Measurements from ENCODE around the gene SMG6. TPM values are rescaled to one million over a fixed set of nuclear protein-coding genes. Genes with fewer than 3 reads are reported as not detected.

SMG6 gene
- total and polyA plus RNA-seq, 2 of the 8 experiments (the other 6 are each of a cell fraction or from before 2014, with no cell fraction given), result 18.5 to 25.2 TPM

DNA sequence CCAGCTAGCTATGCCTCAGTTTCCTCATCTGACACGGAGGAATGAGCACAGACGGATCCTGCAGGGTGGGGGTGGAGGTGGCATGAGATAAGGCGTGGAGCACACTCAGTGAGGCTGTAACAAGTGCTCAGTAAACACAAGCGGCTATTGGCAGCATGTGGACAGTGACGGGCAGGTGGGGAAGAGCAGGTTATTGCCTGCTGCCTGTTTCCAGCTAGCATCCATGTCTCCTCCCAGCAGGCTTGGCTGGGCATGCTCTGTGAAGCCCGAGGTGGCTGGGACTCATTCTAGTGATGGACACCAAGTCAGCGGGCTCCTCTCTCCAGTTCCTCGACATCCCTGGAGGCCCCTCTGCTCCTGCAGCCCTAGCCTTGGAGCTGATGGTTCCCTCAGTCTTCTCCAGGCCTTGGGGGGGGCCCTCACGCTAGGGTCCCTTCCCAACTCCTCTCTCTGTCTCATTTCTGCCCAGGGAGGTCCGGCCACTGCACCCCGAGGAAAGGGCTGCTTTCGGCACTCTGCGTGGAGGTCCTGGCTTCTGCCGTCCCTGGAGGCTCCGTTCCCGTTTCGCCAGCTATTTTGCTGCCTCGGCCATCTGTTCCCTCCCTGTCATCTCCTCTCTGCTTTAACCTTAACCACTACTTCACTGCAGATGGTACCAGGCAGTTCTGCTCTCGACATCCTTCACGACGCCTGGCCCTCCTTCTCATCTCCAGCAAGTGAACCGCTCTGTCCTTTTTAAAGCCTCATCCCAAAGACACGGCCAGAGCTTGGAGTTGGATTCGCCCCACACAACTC lies 284.7 kb downstream of the SMG6 start:
- no peaks in the 10 kb centered on the region for H3K79me2 ChIP-seq (ENCODE audit: control insufficient read depth in 1 of 2, insufficient read depth in 2 of 2, low read length in 2 of 2)
- no peak overlapping the region for H2AFZ ChIP-seq (ENCODE audit: low read length)
- CTCF ChIA-PET (ENCODE audit: partially characterized antibody), result interaction anchor here (1.0 to 1.9 kb wide), 7 partner anchors 10 to 154 kb away, joined by 3 to 6 read pairs (median 4); no protein-coding TSS in a partner anchor
- peaks cover 0 to 6% (median 3%) of the 10 kb centered on the region in 4 experiments; a peak in 6 of 7 replicates for H3K4me1 ChIP-seq (replicated peaks in 1 of 4; ENCODE audit: control insufficient read depth in 3 of 4, insufficient read depth in 4 of 4, low read length in 3 of 4)
- H3K27ac ChIP-seq (ENCODE audit: low read depth, low read length), result no peak overlapping the region
- POLR2A ChIA-PET (ENCODE audit: partially characterized antibody), result interaction anchor here (0.6 to 1.0 kb wide), 4 partner anchors 8 to 601 kb away, joined by 3 to 5 read pairs (median 3); no protein-coding TSS in a partner anchor
- no peak overlapping the region for H3K23ac ChIP-seq (ENCODE audit: insufficient read length)
- FAIRE-seq, result no peak
- no peak overlapping the region for H2BK5ac ChIP-seq (ENCODE audit: low read depth, low read length)
- H2AK5ac ChIP-seq (ENCODE audit: low read depth, low read length), result no peak overlapping the region
- peaks cover 14 to 52% (median 45%) of the 10 kb centered on the region in 4 experiments for H3K27me3 ChIP-seq (replicated peaks in 1 of 4; ENCODE audit: control insufficient read depth in 3 of 4, extremely low read depth in 1 of 4, insufficient read depth in 3 of 4, low read length in 3 of 4)
- DNase-seq (ENCODE audit: low read depth in 1 of 2, low spot score in 2 of 2), result no peak
- WGBS, 2 experiments (ENCODE audit: extremely low coverage in 1 of 2, insufficient coverage in 1 of 2, insufficient read length in 1 of 2, insufficient replicate concordance in 2 of 2, low coverage in 1 of 2, low lambda C conversion rate in 2 of 2, missing lambda C conversion rate in 1 of 2), result 85% methylated on average over 23 of the region's 24 CpGs; no CpG with 5 or more reads in 1 of the 2 experiments
- peaks cover under 1% of the 10 kb centered on the region; the same call in 1 of the 2 replicates for H3K23me2 ChIP-seq (ENCODE audit: low read depth, low read length)
- no peaks in the 10 kb centered on the region for H3K36me3 ChIP-seq (ENCODE audit: control insufficient read depth in 2 of 4, insufficient read depth in 4 of 4, low read length in 3 of 4)
- no peak overlapping the region for H3K56ac ChIP-seq (replicated peaks; ENCODE audit: insufficient read length, low read depth, low read length)
- TF ChIP-seq NRF1 (IDR thresholded peaks at IDR 0.05; ENCODE audit: low read depth, low read length) (no peak), CBX5 (IDR thresholded peaks at IDR 0.05; ENCODE audit: low read depth, low read length) (no peak), CEBPB (IDR thresholded peaks at IDR 0.05; ENCODE audit: low read depth, low read length) (no peak), POU5F1 (IDR thresholded peaks at IDR 0.05; ENCODE audit: low read depth, low read length) (no peak), KDM4A (IDR thresholded peaks at IDR 0.05; ENCODE audit: low read depth, low read length, severe bottlenecking) (no peak), CBX8 (IDR thresholded peaks at IDR 0.05; ENCODE audit: borderline replicate concordance, low read depth, low read length) (no peak)
- TF ChIP-seq, protein P1, sequence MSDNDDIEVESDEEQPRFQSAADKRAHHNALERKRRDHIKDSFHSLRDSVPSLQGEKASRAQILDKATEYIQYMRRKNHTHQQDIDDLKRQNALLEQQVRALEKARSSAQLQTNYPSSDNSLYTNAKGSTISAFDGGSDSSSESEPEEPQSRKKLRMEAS (IDR thresholded peaks at IDR 0.05), result no peak
- no peak overlapping the region for H3K4me3 ChIP-seq (ENCODE audit: extremely low read depth in 1 of 4, insufficient read depth in 2 of 4, low read depth in 3 of 4, low read length in 4 of 4)
- H4K5ac ChIP-seq (ENCODE audit: insufficient read length, low read depth, low read length), result no peak overlapping the region
- no peaks in the 10 kb centered on the region for H3K79me1 ChIP-seq (ENCODE audit: low read depth, low read length)
- H3K4me2 ChIP-seq (ENCODE audit: insufficient read depth in 1 of 2, low read depth in 2 of 2, low read length in 2 of 2), result no peak overlapping the region
- H3K9ac ChIP-seq (replicated peaks in 1 of 4; ENCODE audit: extremely low read depth in 1 of 4, low read depth in 3 of 4, low read length in 3 of 4), result no peak overlapping the region
- H4K91ac ChIP-seq (replicated peaks; ENCODE audit: insufficient read length, low read length), result no peak overlapping the region
- no peaks in the 10 kb centered on the region for H3K9me3 ChIP-seq (ENCODE audit: insufficient read depth in 2 of 2, low read depth in 1 of 2, low read length in 1 of 2)
- no peak overlapping the region for H2BK120ac ChIP-seq (replicated peaks; ENCODE audit: low read depth, low read length)
- H2BK12ac ChIP-seq (ENCODE audit: low read depth, low read length), result no peak overlapping the region
- no peak overlapping the region for H4K8ac ChIP-seq (ENCODE audit: extremely low read depth, insufficient read depth, low read length)
- no peak overlapping the region for H2BK15ac ChIP-seq (ENCODE audit: low read length)
- no peak overlapping the region for H3K4ac ChIP-seq (replicated peaks; ENCODE audit: insufficient read length, low read depth, low read length)
- no peak overlapping the region for H3K18ac ChIP-seq (ENCODE audit: extremely low read depth, low read length)
- no peak overlapping the region for H2BK20ac ChIP-seq (ENCODE audit: low read length)
- no peak overlapping the region for H3K14ac ChIP-seq (ENCODE audit: insufficient read length)
- peaks cover 0 to 2% of the 10 kb centered on the region in 2 experiments for H4K20me1 ChIP-seq (replicated peaks in 1 of 2; ENCODE audit: control insufficient read depth in 1 of 2, insufficient read depth in 2 of 2, low read length in 2 of 2)
